C4-2B (cell line): ENCODE results near the gene JAKMIP1.

Source experiments
- ZFX ChIP-seq: fragments of 450-650 bp; IDR thresholded peaks from 2 replicates; pipeline ENCODE4 v1.6.1; 2017
- TF ChIP-seq, protein P1 (sequence below): fragments of 450-650 bp; conservative IDR thresholded peaks from 2 replicates; pipeline ENCODE4 v1.5.1; 2017; ENCODE audit warnings: mild to moderate bottlenecking

DNA sequence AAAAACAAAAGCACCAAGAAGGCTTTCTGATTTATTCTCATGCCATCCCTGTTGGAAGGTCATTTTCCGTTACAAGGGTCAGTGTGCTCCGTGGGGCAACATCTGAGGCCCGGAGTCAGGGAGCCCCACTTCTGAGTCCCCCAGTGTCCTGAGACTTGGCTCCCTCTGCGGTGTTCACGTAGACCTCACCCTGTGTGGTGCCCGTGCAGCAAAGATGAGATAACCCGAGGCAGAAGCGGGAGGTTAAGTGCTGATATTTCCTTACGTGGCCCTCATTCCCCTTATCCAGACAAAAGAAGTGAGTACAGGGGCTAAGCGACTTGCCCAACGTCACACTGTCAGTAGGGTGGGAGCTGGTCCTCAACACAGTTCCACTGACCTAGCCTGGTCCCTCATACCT lies 3.5 kb downstream of the JAKMIP1 start:
- TF ChIP-seq, protein P1, sequence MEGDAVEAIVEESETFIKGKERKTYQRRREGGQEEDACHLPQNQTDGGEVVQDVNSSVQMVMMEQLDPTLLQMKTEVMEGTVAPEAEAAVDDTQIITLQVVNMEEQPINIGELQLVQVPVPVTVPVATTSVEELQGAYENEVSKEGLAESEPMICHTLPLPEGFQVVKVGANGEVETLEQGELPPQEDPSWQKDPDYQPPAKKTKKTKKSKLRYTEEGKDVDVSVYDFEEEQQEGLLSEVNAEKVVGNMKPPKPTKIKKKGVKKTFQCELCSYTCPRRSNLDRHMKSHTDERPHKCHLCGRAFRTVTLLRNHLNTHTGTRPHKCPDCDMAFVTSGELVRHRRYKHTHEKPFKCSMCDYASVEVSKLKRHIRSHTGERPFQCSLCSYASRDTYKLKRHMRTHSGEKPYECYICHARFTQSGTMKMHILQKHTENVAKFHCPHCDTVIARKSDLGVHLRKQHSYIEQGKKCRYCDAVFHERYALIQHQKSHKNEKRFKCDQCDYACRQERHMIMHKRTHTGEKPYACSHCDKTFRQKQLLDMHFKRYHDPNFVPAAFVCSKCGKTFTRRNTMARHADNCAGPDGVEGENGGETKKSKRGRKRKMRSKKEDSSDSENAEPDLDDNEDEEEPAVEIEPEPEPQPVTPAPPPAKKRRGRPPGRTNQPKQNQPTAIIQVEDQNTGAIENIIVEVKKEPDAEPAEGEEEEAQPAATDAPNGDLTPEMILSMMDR = no peak
- TF ChIP-seq ZFX = no peak
